ENCODE measurements around the gene GPC1.

Gene GPC1

DNA sequence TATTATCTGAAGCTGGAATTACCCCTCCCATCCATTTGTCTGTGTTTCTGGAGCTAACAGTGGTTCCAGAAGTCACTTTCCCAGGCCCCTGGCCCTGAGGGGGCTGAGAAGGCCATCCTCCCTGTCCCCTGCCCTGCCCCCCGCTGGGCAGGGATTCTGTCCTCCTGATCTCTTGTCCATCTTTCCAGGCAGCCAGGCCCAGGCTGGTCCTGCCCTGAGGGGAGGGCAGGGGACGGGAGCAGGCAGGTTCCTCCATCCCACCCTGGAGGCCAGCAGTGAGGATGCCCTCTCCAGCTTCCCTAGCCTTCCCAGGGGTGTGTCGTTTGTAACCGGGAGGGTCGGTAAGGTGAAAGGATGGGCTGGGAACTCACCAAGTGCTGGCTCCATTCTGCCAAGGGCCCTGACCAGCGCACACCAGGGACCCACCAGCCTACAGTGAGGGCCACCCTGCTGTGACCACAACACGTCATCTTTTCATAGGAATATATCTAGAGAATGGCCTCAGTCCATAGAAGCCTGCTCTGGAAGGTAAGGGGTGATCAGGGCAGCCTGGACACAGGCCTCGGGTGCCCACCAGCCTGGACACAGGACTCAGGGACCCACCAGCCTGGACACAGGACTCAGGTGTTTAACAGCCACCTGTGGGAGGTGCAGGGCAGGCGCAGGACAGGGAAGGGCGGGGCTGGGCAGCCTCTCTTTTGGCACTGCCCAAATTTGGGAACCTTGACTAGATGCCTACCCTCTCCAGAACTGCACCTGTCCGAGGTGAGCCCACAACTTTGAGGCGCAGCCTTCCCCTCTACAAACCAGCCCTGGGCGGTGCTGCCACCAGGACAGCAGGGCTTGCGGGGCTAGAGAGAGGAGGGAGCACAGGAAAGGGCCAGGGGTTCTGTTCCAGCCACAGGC is 35.8 kb upstream of the GPC1 start:
- no peak overlapping the region for H3K27ac ChIP-seq
- TF ChIP-seq, protein P1, sequence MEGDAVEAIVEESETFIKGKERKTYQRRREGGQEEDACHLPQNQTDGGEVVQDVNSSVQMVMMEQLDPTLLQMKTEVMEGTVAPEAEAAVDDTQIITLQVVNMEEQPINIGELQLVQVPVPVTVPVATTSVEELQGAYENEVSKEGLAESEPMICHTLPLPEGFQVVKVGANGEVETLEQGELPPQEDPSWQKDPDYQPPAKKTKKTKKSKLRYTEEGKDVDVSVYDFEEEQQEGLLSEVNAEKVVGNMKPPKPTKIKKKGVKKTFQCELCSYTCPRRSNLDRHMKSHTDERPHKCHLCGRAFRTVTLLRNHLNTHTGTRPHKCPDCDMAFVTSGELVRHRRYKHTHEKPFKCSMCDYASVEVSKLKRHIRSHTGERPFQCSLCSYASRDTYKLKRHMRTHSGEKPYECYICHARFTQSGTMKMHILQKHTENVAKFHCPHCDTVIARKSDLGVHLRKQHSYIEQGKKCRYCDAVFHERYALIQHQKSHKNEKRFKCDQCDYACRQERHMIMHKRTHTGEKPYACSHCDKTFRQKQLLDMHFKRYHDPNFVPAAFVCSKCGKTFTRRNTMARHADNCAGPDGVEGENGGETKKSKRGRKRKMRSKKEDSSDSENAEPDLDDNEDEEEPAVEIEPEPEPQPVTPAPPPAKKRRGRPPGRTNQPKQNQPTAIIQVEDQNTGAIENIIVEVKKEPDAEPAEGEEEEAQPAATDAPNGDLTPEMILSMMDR (conservative IDR thresholded peaks at IDR 0.05): no peak

DNA sequence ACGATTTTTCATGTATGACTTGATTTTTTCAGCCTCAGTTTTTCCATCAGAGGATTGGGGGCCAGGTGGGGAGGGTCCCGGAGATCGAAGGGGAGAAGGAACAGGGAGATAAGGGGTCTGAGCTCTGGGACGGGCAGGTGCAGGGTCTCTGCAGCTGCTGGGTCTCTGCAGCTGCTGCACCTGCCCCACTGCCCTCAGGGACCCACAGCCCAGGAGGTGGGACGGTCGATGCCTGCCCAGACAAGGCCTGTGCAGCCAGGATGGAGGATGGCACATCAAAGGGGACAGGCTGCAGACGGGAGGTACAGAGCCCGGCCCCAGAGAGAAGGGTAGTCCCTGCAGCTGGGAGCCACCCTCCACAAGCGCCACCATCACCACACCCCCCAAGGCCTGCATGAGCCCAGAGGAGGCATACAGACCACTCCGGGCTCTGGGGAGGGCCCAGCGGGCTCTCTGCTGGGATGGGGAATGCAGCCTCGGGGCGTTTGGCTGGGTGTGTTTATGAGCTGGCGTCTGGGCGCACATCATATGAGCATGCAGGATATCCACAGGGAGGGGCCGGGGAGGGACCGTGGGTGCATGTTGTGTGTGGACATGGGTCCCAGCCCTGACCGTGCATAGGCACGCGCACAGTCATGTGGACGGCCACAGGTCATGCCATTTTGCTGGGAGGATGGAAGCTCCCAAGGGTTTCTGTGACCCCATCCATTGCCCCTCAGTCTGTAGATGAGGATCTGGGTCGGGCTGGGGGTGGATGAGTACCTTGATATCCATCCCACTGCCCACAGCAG is 34.9 kb upstream of the GPC1 start:
- H3K27ac ChIP-seq: no peak overlapping the region
- TF ChIP-seq, protein P1 (conservative IDR thresholded peaks at IDR 0.05): no peak
- TF ChIP-seq ZFX (IDR thresholded peaks at IDR 0.05): no peak

DNA sequence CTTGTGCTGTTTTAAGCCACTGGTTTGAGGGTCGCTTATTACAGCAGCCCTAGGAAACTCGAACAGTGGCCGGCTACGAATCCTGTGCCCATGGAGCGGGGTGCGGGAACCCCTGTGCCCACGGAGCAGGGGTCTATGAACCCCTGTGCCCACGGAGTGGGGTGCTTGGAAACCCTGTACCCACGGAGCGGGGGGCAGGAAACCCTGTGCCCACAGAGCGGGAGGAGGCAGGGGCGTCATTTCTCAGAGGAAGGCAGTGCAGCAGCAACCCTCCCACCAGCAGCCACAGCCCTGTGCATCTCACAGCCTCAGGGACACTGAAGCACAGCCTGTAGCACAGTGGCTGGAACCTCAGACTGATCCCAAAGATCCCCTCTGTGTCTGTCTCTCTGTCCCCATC is 34.2 kb upstream of the GPC1 start:
- TF ChIP-seq, protein P1 (conservative IDR thresholded peaks at IDR 0.05): no peak
- TF ChIP-seq ZFX (IDR thresholded peaks at IDR 0.05): no peak
- no peak overlapping the region for H3K27ac ChIP-seq

DNA sequence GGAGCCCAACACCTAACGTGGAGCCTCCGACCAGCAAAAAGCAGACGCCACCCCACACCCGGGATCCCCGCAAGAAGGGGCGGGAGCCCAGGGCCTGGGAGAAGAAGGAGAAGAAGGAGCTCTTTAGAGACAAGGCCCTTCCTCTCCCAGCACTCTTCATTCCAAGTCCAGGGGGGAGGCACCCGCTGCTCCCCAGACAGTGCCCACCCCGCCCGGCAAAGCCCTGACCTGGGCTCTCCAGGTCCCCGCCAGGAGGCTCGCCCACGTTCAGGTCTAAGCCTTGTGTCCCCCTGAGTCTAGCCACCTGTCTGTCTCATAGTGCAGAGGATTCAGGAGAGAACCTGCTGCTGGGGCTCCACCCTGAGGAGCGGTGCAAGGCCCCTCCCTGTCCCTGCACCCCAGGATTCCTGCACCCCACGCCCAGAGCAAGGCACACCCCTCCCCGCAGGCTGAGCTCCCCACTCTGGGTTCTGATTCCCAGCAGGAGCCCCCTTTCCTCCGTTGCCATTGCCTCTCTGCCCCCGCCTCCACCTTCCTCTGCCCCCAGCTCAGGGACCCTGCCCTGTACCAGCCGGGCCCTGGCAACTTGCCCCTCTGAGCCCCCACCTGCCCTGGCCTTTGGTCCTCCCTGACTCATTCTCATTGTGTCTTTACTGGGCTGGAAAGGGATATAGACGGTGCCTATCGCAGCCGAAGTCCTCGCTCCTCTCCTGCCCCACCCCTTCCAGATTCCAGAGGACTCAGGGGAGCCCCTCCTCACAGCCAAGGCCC is 33.5 kb upstream of the GPC1 start:
- TF ChIP-seq ZFX (IDR thresholded peaks at IDR 0.05): no peak
- TF ChIP-seq, protein P1 (conservative IDR thresholded peaks at IDR 0.05): no peak
- H3K27ac ChIP-seq: no peak overlapping the region

DNA sequence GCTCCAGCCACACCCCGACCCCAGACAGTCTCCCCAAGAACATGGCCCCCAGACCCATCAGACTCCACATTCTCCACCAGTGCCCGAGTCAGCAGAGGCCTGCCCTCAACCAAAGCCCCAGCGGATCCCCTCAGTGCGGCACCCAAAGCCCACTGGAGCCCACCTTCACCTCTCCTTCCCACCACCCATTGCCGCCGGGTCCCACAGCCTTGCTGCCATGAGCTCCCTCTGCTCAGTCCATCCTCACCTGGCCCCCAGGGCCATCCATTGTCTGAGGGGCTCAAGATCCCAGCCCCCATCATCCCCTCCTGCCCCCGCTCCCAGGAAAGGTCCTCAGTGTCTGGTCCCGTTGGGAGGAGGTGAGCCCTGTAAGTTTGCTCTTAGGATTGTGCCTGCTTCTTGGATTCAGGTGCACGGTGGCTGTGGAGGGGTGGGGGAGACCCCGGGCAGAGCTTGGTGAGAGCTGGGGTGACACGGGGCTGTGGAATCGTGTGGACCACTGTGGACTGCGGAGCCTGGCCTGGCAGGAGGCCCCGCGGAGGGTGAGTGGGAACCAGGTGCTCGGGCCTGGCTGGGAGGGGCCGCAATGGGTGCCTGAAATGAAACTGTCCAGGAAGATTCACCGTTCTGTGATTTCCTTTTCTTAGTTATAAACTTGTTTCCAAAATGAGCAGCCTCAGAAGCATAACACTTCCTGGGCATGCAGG is 32.7 kb upstream of the GPC1 start:
- TF ChIP-seq, protein P1 (conservative IDR thresholded peaks at IDR 0.05): no peak
- TF ChIP-seq ZFX (IDR thresholded peaks at IDR 0.05): no peak
- no peak overlapping the region for H3K27ac ChIP-seq

DNA sequence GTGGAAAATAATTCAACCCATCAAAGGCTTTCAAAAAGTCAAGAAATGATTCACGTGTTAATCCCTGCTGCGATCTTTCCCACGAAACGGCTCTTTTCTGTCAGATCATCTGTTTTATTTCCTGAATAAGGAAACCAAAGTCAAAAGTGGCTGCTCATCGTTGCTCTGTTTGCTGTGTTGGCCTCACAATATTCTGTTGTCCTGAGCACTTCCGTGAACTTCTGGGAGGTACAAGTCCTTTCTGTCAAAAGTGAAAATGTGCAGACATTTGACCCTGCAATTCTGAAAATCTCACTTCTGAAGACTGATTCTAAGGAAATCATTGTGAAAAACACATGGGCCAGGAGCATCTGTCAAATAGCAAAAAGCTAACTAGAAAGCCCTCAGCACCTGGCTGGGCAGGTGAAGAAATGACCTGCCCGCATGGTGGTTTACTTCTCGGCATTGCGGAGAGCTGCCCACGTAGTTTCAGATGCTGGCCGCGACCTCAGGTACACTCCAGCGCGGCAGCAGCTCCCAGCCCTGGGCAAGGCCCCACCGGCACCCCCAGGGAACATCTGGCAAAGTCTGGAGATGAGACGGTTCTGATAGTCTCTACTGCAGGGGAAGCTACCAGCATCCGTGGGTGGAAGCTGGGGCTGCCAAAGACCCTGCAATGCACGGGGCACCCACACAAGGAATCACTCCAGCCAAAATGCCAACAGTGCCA is 31.9 kb upstream of the GPC1 start:
- no peak overlapping the region for H3K27ac ChIP-seq
- TF ChIP-seq, protein P1 (conservative IDR thresholded peaks at IDR 0.05): no peak
- no peak for TF ChIP-seq ZFX (IDR thresholded peaks at IDR 0.05)

All from C4-2B (cell line).